ENCODE data around the gene METTL17.
"Not testable (repeated sequence)": the region's sequence is repeated elsewhere in the genome, so short reads cannot be mapped to it uniquely, and the experiment has no call there.

METTL17 gene

GRCh38 chr14:20996521-20996920 lies 6.7 kb downstream of the METTL17 start:
- no peak for DNase-seq (ENCODE audit: extremely low read depth in 1 of 2, low read depth in 1 of 2)

- no peak for DNase-seq (ENCODE audit: extremely low read depth in 1 of 2, low read depth in 1 of 2)
Observed at GRCh38 chr14:20997115-20997514, 7.3 kb downstream of the METTL17 start.

- no peak for DNase-seq (ENCODE audit: extremely low read depth in 1 of 2, low read depth in 1 of 2)
Observed at GRCh38 chr14:20997564-20997963, 7.8 kb downstream of the METTL17 start.

GRCh38 chr14:20998139-20998538 lies 8.4 kb downstream of the METTL17 start:
- no peak for DNase-seq (ENCODE audit: extremely low read depth in 1 of 2, low read depth in 1 of 2)

GRCh38 chr14:20998674-20999366 lies 9.0 kb downstream of the METTL17 start, which contains the start of gene SLC39A2:
Gene SLC39A2, plus strand, starts transcription at chr14:20999293. Its CDS starts 154 bp downstream, at chr14:20999447.
- no peak for DNase-seq (ENCODE audit: extremely low read depth in 1 of 2, low read depth in 1 of 2)

GRCh38 chr14:20999591-20999990 lies 9.8 kb downstream of the METTL17 start:
- DNase-seq (ENCODE audit: extremely low read depth in 1 of 2, low read depth in 1 of 2): no peak

GRCh38 chr14:21001218-21001617 lies 11.4 kb downstream of the METTL17 start:
- DNase-seq (ENCODE audit: extremely low read depth in 1 of 2, low read depth in 1 of 2): no peak

- no peak for DNase-seq (ENCODE audit: extremely low read depth in 1 of 2, low read depth in 1 of 2)
Observed at GRCh38 chr14:21003788-21004346, 14.1 kb downstream of the METTL17 start.

- not testable (repeated sequence) for DNase-seq (ENCODE audit: extremely low read depth in 1 of 2, low read depth in 1 of 2)
Observed at GRCh38 chr14:21009721-21010120, 19.9 kb downstream of the METTL17 start.

GRCh38 chr14:21011136-21011535 lies 21.4 kb downstream of the METTL17 start:
- DNase-seq (ENCODE audit: extremely low read depth in 1 of 2, low read depth in 1 of 2): no peak

GRCh38 chr14:21014761-21015190 lies 25.0 kb downstream of the METTL17 start:
- peak; percentile 51 to 76 for DNase-seq (ENCODE audit: extremely low read depth in 1 of 2, low read depth in 1 of 2)

- DNase-seq (ENCODE audit: extremely low read depth in 1 of 2, low read depth in 1 of 2): no peak
Observed at GRCh38 chr14:21015312-21015711, 25.5 kb downstream of the METTL17 start.

- DNase-seq (ENCODE audit: extremely low read depth in 1 of 2, low read depth in 1 of 2): no peak
Observed at GRCh38 chr14:21016413-21017190, 26.8 kb downstream of the METTL17 start.

- DNase-seq (ENCODE audit: extremely low read depth in 1 of 2, low read depth in 1 of 2): no peak
Observed at GRCh38 chr14:21017528-21018245, 27.9 kb downstream of the METTL17 start.

- no peak for DNase-seq (ENCODE audit: extremely low read depth in 1 of 2, low read depth in 1 of 2)
Observed at GRCh38 chr14:21018286-21018685, 28.5 kb downstream of the METTL17 start.

- DNase-seq (ENCODE audit: extremely low read depth in 1 of 2, low read depth in 1 of 2): no peak
Observed at GRCh38 chr14:21018781-21019180, 29.0 kb downstream of the METTL17 start.

GRCh38 chr14:21019366-21019765 lies 29.6 kb downstream of the METTL17 start:
- no peak for DNase-seq (ENCODE audit: extremely low read depth in 1 of 2, low read depth in 1 of 2)

GRCh38 chr14:21020977-21021545 lies 31.3 kb downstream of the METTL17 start:
- no peak for DNase-seq (ENCODE audit: extremely low read depth in 1 of 2, low read depth in 1 of 2)

GRCh38 chr14:21022686-21023085 lies 32.9 kb downstream of the METTL17 start:
- DNase-seq (ENCODE audit: extremely low read depth in 1 of 2, low read depth in 1 of 2): no peak

- DNase-seq (ENCODE audit: extremely low read depth in 1 of 2, low read depth in 1 of 2): no peak
Observed at GRCh38 chr14:21023174-21023573, 33.4 kb downstream of the METTL17 start.
